ENCODE results near the gene SLC12A4. TPM values are rescaled to one million over a fixed set of nuclear protein-coding genes. Genes with fewer than 3 reads are reported as not detected.
"Not testable (repeated sequence)": the region's sequence is repeated elsewhere in the genome, so short reads cannot be mapped to it uniquely, and the experiment has no call there.

SLC12A4 gene
- total RNA-seq, 1 donor from 2014 or later = 44.2 TPM

DNA sequence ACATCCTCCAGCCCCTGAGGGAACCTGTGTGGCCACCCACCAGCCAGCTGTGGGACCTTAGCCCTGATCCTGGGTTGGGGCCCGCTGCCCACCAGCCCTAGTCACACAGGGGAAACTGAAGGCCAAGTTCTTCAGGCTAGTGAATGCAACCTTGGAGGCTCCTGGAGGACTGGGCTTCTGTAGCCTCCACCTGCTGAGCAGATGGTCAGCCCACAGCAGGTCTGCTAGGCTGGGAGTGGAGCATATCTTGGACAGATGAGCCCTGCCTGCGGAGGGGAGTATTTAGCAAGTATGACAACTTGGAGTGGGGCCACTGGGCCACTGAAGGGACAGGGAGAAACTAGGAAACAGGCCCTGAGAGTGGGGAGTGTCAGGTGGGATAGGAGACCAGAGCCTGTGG lies 7.8 kb upstream of the SLC12A4 start:
- Mint-ChIP-seq H3K36me3 (ENCODE audit: low read depth, unreplicated experiment) (no peaks in the 10 kb centered on the region), H3K9me3 (ENCODE audit: unreplicated experiment) (no peaks in the 10 kb centered on the region), H3K4me3 (ENCODE audit: unreplicated experiment) (no peak overlapping the region), H3K27ac (ENCODE audit: unreplicated experiment) (no peak overlapping the region), H3K4me1 (ENCODE audit: unreplicated experiment) (no peaks in the 10 kb centered on the region), H3K27me3 (ENCODE audit: unreplicated experiment) (peaks cover 2% of the 10 kb centered on the region)
- DNase-seq (ENCODE audit: low spot score) = no peak
- no peak for TF ChIP-seq CTCF (IDR thresholded peaks at IDR 0.05; ENCODE audit: unreplicated experiment)

DNA sequence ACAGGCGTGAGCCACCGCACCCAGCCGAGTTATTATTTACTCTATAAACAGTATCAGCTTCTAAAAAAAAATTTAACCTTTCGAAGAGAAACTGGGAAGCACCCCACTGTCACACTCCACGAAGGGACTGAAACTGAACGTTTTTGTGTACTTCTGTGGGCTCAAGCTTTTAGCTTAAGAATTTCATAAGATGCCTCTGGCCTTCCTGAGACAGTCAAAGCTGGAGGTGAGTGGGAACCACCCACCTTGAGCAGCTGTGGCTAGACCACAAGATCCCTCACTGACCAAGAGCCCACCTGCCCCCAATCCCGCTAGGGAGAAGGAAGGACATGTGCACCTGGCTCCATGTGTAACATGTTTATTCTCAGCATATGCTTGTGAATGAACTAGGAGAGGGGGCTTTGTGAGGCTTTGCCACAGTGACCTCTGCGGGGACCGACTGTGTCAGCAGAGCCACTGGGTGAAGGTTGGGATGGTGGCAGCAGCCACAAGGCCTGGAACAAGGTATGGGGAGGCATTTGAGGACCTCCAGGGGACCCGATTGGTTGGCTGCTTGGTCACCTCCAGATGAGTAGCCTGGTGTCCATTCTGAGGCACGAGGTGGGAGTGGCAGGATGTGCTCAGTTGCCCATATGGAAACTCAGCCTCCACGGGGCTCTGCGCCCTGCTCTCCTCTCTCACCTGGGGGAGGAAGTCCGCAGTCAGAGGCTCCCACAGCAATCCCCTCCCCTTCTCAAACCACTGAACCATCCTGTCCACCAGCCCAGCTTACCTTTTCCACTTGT lies 7.1 kb upstream of the SLC12A4 start:
- peaks cover 2% of the 10 kb centered on the region for H3K27me3 Mint-ChIP-seq (ENCODE audit: unreplicated experiment)
- no peaks in the 10 kb centered on the region for H3K9me3 Mint-ChIP-seq (ENCODE audit: unreplicated experiment)
- H3K4me1 Mint-ChIP-seq (ENCODE audit: unreplicated experiment) = no peaks in the 10 kb centered on the region
- no peak for DNase-seq (ENCODE audit: low spot score)
- TF ChIP-seq CTCF (IDR thresholded peaks at IDR 0.05; ENCODE audit: unreplicated experiment) = no peak
- H3K36me3 Mint-ChIP-seq (ENCODE audit: low read depth, unreplicated experiment) = no peaks in the 10 kb centered on the region
- H3K27ac Mint-ChIP-seq (ENCODE audit: unreplicated experiment) = no peak overlapping the region
- no peak overlapping the region for H3K4me3 Mint-ChIP-seq (ENCODE audit: unreplicated experiment)

DNA sequence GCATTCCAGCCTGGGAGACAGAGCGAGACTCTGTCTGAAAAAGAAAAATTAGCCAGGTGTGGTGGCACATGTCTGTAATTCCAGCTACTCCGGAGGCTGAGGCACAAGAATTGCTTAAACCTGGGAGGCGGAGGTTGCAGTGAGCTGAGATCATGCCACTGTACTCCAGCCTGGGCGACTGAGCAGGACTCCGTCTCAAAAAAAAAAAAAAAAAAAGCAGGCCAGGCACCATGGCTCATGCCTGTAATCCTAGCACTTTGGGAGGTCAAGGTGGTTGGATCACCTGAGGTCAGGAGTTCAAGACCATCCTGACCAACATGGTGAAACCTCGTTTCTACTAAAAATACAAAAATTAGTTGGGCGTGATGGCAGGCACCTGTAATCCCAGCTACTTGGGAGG lies 3.8 kb upstream of the SLC12A4 start:
- not testable (repeated sequence) for H3K9me3 Mint-ChIP-seq (ENCODE audit: unreplicated experiment); H3K36me3 Mint-ChIP-seq (ENCODE audit: low read depth, unreplicated experiment); H3K4me3 Mint-ChIP-seq (ENCODE audit: unreplicated experiment); H3K4me1 Mint-ChIP-seq (ENCODE audit: unreplicated experiment); H3K27ac Mint-ChIP-seq (ENCODE audit: unreplicated experiment); DNase-seq (ENCODE audit: low spot score)
- H3K27me3 Mint-ChIP-seq (ENCODE audit: unreplicated experiment) = peaks cover 15% of the 10 kb centered on the region

- Mint-ChIP-seq H3K9me3 (ENCODE audit: unreplicated experiment) (no peaks in the 10 kb centered on the region), H3K27me3 (ENCODE audit: unreplicated experiment) (peaks cover 16% of the 10 kb centered on the region), H3K36me3 (ENCODE audit: low read depth, unreplicated experiment) (peaks cover 3% of the 10 kb centered on the region), H3K4me1 (ENCODE audit: unreplicated experiment) (peaks cover 16% of the 10 kb centered on the region), H3K27ac (ENCODE audit: unreplicated experiment) (no peak overlapping the region), H3K4me3 (ENCODE audit: unreplicated experiment) (no peak overlapping the region)
- DNase-seq (ENCODE audit: low spot score) = no peak
- TF ChIP-seq CTCF (IDR thresholded peaks at IDR 0.05; ENCODE audit: unreplicated experiment) = no peak
Measured at GRCh38 chr16:67971111-67971510, 2.7 kb upstream of the SLC12A4 start.

DNA sequence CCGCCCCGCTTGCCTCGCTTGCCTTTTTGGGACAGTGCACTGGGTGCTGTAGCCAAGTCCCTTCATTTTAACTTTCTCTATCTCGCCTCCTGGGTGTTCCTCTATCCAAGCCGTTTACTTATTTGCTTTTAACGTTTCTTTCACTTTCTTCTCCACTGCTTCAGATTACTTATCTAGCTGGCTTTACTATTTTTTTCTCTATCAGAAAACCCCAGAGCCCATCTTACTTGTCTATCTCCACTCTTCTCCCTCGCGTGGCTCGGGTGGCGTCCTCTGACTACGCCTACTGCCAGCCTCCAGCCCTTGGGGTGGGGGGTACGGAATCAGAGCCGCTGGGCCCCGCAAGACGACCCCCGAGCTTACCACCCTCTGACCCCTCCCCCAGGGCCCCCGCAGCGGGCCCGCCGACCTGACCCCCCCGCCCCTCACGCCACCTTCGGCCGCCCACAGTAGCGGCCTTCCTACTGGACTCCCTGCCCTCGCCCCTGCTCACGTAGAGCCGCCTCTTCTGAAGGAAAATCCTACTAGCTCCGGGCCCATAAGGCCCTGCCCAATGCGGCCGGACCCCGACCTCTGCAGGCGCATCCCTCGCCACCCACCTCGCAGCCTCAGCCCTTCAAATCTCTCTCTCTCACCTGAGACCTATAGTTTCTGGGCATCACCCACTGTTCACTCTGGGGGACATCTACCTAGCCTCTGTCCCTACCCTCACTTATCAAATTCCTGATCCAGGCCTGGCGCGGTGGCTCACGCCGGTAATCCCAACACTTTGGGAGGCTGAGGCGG lies 1.0 kb upstream of the SLC12A4 start:
- no peak for DNase-seq (ENCODE audit: low spot score)
- no peak for TF ChIP-seq CTCF (IDR thresholded peaks at IDR 0.05; ENCODE audit: unreplicated experiment)
- H3K4me1 Mint-ChIP-seq (ENCODE audit: unreplicated experiment) = peaks cover 18% of the 10 kb centered on the region
- H3K27me3 Mint-ChIP-seq (ENCODE audit: unreplicated experiment) = peaks cover 23% of the 10 kb centered on the region
- peaks cover 11% of the 10 kb centered on the region for H3K36me3 Mint-ChIP-seq (ENCODE audit: low read depth, unreplicated experiment)
- H3K27ac Mint-ChIP-seq (ENCODE audit: unreplicated experiment) = peak overlapping the region; percentile 76
- H3K9me3 Mint-ChIP-seq (ENCODE audit: unreplicated experiment) = no peaks in the 10 kb centered on the region
- peak overlapping the region; percentile 90 for H3K4me3 Mint-ChIP-seq (ENCODE audit: unreplicated experiment)
